Chondrocyte (in vitro differentiated cells): ENCODE measurements around the gene NSDHL. TPM values are rescaled to one million over a fixed set of nuclear protein-coding genes. Genes with fewer than 3 reads are reported as not detected.
A peak's percentile ranks its signal among the peaks of the same experiment; 100 is the strongest.
"Not testable (repeated sequence)": the region's sequence is repeated elsewhere in the genome, so short reads cannot be mapped to it uniquely, and the experiment has no call there.

Source experiments
- DNase-seq: peaks from one replicate; pipeline ENCODE4 v3.0.0; 2021; ENCODE audit warnings: mixed read lengths, low spot score
- H3K27ac Mint-ChIP-seq: one replicate; pipeline ENCODE4 v1.8.0; 2021; ENCODE audit warnings: mild to moderate bottlenecking, moderate library complexity, mixed read lengths; ENCODE audit not compliant: unreplicated experiment
- H3K27me3 Mint-ChIP-seq: 2 replicates; pipeline ENCODE4 v1.8.0; 2021; ENCODE audit warnings: low read depth, mixed read lengths
- H3K36me3 Mint-ChIP-seq: 2 replicates; pipeline ENCODE4 v1.8.0; 2021; ENCODE audit warnings: low read depth, mixed read lengths
- H3K4me1 Mint-ChIP-seq: 2 replicates; pipeline ENCODE4 v1.8.0; 2021; ENCODE audit warnings: low read depth, mild to moderate bottlenecking, mixed read lengths
- H3K4me3 Mint-ChIP-seq: one replicate; pipeline ENCODE4 v1.8.0; 2021; ENCODE audit warnings: mild to moderate bottlenecking, moderate library complexity, mixed read lengths; ENCODE audit not compliant: unreplicated experiment
- H3K9me3 Mint-ChIP-seq: 2 replicates; pipeline ENCODE4 v1.8.0; 2021; ENCODE audit warnings: low read depth, mixed read lengths
- total RNA-seq: library from RNA; stranded (reverse); gene quantifications from 3 replicates; pipeline ENCODE4 v1.2.1, GENCODE V29; 2021
- TF ChIP-seq, protein P1 (sequence below): fragments of 200-600 bp; sonication (generic); IDR thresholded peaks from 2 replicates; pipeline ENCODE4 v1.5.0; 2021; ENCODE audit warnings: antibody characterized with exemption, mild to moderate bottlenecking, moderate library complexity

NSDHL gene
- total RNA-seq, 1 donor from 2014 or later, result 18.1 TPM

GRCh38 chrX:152908486-152908885 lies 77.6 kb downstream of the NSDHL start:
- Mint-ChIP-seq H3K4me3 (no peak overlapping the region), H3K4me1 (peaks cover 3% of the 10 kb centered on the region), H3K27me3 (no peaks in the 10 kb centered on the region), H3K36me3 (no peaks in the 10 kb centered on the region), H3K9me3 (no peaks in the 10 kb centered on the region), H3K27ac (no peak overlapping the region)
- no peak for DNase-seq
- TF ChIP-seq, protein P1, sequence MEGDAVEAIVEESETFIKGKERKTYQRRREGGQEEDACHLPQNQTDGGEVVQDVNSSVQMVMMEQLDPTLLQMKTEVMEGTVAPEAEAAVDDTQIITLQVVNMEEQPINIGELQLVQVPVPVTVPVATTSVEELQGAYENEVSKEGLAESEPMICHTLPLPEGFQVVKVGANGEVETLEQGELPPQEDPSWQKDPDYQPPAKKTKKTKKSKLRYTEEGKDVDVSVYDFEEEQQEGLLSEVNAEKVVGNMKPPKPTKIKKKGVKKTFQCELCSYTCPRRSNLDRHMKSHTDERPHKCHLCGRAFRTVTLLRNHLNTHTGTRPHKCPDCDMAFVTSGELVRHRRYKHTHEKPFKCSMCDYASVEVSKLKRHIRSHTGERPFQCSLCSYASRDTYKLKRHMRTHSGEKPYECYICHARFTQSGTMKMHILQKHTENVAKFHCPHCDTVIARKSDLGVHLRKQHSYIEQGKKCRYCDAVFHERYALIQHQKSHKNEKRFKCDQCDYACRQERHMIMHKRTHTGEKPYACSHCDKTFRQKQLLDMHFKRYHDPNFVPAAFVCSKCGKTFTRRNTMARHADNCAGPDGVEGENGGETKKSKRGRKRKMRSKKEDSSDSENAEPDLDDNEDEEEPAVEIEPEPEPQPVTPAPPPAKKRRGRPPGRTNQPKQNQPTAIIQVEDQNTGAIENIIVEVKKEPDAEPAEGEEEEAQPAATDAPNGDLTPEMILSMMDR, result no peak

- not testable (repeated sequence) for H3K36me3 Mint-ChIP-seq, H3K27ac Mint-ChIP-seq, H3K27me3 Mint-ChIP-seq
Observed at GRCh38 chrX:152910018-152910417, 79.2 kb downstream of the NSDHL start.

DNA sequence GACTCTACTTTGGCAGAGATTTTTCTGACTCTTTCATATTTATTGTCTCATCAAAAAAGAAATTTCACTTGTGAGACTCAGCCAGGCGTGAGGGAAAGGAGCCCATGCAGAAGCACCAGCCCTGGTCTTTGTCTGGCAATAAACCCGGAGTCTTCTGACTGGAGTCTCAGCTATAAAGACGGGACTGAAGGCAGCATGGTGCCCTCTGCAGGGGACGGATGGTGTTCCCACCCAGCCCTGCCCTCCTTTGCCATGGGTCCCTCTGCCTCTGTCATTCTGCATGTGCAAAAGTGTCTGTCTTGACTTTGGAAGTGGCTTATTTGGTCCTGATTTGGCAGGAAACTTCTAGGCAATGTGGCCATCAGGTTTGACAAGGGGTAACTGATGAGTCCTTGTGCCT lies 81.2 kb downstream of the NSDHL start:
- no peak overlapping the region for H3K4me3 Mint-ChIP-seq
- H3K27ac Mint-ChIP-seq, result no peak overlapping the region
- H3K9me3 Mint-ChIP-seq, result no peaks in the 10 kb centered on the region
- H3K4me1 Mint-ChIP-seq, result peaks cover 9% of the 10 kb centered on the region
- TF ChIP-seq, protein P1, result no peak
- no peak for DNase-seq
- H3K36me3 Mint-ChIP-seq, result no peaks in the 10 kb centered on the region
- no peaks in the 10 kb centered on the region for H3K27me3 Mint-ChIP-seq

More at GRCh38 chrX:152910018-152910417, 79.2 kb downstream of the NSDHL start:
- not testable (repeated sequence) for H3K4me3 Mint-ChIP-seq, H3K4me1 Mint-ChIP-seq, H3K9me3 Mint-ChIP-seq
- DNase-seq, result peak; percentile 24

DNA sequence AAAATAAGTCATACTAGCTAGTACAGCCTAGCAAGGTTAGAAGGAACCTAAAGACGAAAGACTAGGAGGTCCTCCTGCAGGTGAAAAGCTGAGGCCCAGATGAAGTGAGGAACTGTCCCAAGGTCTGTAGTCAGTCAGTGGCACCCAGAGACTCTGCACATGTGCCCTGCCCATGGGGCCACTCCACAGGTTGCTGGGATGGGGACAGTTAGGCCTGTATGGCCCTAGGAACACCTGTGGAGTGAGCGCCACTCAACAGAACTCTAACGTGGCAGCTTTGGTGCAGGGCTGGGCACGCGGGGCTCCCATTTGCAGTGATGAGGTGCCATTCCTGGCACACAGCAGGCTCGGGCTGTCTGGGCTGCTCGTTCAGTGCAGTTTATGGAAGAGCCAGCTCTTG lies 81.8 kb downstream of the NSDHL start:
- TF ChIP-seq, protein P1, result no peak
- H3K9me3 Mint-ChIP-seq, result no peaks in the 10 kb centered on the region
- H3K4me1 Mint-ChIP-seq, result peaks cover 9% of the 10 kb centered on the region
- no peak overlapping the region for H3K27ac Mint-ChIP-seq
- H3K4me3 Mint-ChIP-seq, result no peak overlapping the region
- H3K36me3 Mint-ChIP-seq, result no peaks in the 10 kb centered on the region
- no peaks in the 10 kb centered on the region for H3K27me3 Mint-ChIP-seq
- DNase-seq, result no peak

- TF ChIP-seq, protein P1, result no peak
- H3K27me3 Mint-ChIP-seq, result no peaks in the 10 kb centered on the region
- H3K27ac Mint-ChIP-seq, result no peak overlapping the region
- H3K4me3 Mint-ChIP-seq, result no peak overlapping the region
- no peaks in the 10 kb centered on the region for H3K36me3 Mint-ChIP-seq
- DNase-seq, result no peak
- H3K4me1 Mint-ChIP-seq, result peaks cover 9% of the 10 kb centered on the region
- H3K9me3 Mint-ChIP-seq, result no peaks in the 10 kb centered on the region
Observed at GRCh38 chrX:152913346-152913745, 82.5 kb downstream of the NSDHL start.

- H3K36me3 Mint-ChIP-seq, result no peaks in the 10 kb centered on the region
- no peak overlapping the region for H3K27ac Mint-ChIP-seq
- H3K4me1 Mint-ChIP-seq, result peaks cover 9% of the 10 kb centered on the region
- no peak overlapping the region for H3K4me3 Mint-ChIP-seq
- TF ChIP-seq, protein P1, result no peak
- no peaks in the 10 kb centered on the region for H3K27me3 Mint-ChIP-seq
- DNase-seq, result no peak
- H3K9me3 Mint-ChIP-seq, result no peaks in the 10 kb centered on the region
Observed at GRCh38 chrX:152913910-152914309, 83.0 kb downstream of the NSDHL start.
